GM12872 (cell line): ENCODE data around the gene NOLC1.

Experiments
- TF ChIP-seq, protein P1 (sequence below): IDR thresholded peaks from 3 replicates; pipeline ENCODE4 v1.5.1; 2011; ENCODE audit warnings: low read depth, mild to moderate bottlenecking, low read length, moderate library complexity; ENCODE audit not compliant: insufficient read depth

Gene NOLC1

DNA sequence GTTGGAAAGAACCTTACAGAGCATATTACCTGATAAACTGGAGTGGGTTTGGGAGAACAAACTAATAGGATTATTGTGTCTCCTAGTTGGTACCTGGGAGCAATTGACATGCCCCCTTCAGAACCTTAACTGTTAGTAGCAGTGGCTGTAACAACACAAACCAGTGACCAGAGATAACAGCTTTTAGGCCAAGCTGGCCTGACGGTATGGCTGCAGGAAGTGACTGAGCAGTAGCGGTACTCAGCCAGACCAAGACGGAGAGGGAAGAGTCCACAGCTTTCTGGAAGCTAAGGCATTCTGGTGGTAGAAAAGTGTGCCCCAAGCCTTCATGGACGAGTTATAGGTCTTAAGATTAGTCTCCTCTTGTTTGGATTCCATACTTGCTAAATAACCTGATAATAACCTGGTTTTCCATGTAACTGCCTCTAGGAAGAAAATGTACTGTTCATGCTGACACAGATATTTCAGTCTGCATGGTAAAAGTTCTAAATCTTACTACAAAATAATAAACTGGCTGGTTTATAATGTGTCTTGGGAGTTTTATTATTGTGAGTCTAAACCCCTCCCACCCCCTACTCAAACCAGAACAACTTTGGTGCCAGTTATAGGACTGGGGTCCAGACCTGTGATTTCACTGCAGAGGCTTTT is 11.3 kb downstream of the NOLC1 start:
- TF ChIP-seq, protein P1, sequence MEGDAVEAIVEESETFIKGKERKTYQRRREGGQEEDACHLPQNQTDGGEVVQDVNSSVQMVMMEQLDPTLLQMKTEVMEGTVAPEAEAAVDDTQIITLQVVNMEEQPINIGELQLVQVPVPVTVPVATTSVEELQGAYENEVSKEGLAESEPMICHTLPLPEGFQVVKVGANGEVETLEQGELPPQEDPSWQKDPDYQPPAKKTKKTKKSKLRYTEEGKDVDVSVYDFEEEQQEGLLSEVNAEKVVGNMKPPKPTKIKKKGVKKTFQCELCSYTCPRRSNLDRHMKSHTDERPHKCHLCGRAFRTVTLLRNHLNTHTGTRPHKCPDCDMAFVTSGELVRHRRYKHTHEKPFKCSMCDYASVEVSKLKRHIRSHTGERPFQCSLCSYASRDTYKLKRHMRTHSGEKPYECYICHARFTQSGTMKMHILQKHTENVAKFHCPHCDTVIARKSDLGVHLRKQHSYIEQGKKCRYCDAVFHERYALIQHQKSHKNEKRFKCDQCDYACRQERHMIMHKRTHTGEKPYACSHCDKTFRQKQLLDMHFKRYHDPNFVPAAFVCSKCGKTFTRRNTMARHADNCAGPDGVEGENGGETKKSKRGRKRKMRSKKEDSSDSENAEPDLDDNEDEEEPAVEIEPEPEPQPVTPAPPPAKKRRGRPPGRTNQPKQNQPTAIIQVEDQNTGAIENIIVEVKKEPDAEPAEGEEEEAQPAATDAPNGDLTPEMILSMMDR, result no peak

DNA sequence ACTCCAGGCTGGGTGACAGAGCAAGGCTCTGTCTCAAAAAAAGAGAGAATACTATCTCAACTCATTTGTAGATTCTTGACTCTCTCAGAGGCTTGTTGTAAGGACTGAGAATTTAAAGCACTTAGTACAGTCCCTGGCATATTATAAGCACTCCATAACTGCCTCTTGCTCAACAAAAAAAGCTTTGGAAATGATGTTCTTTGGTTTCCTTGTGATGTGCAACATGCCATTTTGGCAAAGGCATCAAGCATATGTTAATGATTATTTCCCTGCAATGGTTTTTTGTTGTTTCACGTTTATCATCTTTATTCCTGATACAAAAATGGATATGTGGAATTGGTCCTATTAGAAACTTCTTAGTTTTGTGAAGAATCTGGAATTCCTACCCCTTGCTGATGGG is 15.7 kb downstream of the NOLC1 start:
- TF ChIP-seq, protein P1, result no peak

DNA sequence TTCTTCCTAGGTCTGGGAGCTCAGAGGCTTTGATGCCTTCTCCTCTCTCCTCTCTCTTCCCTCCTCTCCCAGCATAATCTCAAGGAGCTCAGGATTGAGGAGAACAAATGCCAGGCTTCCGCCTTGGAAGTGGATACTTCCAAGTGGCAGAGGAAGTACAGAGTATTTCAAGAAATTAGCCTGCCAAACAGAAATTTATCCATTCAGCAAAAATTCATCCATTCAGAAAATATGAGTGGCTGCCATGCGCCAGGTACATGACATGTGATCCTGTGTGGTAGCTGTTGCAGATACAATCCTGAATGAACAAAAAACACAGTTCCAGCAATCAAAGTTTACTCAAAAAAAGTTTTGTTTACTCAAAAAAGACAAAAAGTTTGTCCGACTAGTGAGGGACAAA is 18.4 kb downstream of the NOLC1 start:
- TF ChIP-seq, protein P1, result no peak

DNA sequence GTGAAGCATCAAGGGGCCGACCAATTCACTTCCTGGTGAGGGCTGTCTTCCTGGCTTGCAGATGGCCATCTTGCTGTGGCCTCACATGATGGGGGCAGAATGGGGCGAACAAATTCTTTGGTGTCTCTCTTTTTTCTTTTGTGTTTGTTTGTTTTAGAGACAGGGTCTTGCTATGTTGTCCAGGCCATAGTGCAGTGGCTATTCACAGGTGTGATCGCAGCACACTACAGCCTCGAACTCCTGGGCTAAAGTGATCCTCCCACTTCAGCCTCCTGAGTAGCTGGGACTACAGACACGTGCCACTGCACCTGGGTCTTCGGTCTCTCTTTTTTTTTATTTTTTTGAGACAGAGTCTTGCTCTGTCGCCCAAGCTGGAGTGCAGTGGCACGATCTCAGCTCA is 20.1 kb downstream of the NOLC1 start:
- TF ChIP-seq, protein P1, result no peak

DNA sequence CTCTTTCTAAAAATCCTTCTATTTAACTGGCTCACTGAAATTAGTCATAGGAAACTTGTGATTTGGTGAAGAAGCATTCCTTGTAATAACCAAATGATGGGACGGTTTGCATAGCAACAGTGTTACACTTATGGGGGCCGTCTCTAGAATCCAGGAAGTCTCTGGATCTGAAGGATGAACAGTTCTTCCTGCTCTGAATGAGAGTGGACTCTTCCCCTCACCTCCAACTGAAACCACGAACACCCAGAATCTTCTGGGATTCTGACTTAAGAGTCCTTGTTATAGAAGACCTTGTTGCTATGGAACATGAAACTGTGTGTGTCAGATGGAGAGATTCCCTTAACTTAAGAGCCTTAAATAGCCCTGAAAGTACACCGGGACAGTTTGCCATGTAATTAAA is 23.2 kb downstream of the NOLC1 start:
- TF ChIP-seq, protein P1, result no peak

DNA sequence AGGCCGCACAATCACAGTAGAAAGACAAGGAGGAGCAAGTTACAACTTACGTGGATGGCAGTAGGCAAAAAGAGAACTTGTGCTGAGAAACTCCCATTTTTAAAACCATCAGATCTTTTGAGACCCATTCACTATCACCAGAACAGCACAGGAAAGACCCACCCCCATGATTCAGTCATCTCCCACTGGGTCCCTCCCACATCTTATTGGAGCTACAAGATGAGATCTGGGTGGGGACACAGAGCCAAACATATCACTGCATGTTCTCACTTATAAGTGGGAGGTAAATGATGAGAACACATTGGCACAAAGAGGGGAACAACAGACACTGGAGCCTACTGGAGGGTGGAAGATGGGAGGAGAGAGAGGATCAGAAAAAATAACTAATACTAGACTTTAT is 32.4 kb downstream of the NOLC1 start:
- TF ChIP-seq, protein P1, result no peak

DNA sequence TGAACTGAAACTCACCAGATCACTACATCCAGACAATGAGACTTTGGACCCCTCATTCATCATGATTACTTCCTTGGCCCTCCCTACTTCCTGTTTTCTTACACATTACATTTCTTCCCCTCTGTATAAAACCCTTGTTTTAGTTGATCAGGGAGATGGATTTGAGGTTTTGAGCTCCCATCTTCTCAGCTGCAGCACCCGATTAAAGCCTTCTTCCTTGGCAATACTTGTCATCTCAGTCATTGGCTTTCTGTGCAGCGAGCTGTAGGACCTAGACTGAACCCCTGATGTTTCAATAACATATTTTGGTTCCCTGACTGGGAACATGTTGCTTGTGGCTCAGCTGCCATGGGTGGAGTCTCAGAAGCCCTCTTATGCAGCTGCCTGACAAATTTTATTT is 33.1 kb downstream of the NOLC1 start:
- TF ChIP-seq, protein P1, result no peak
